IPS DF 6.9 (cell line): ENCODE data around the gene TGFB1.

Source experiments
- DNase-seq: peaks from one replicate; pipeline ENCODE4 v3.0.0-alpha.2; 2013; ENCODE audit warnings: low read depth, low spot score
- H3K27ac ChIP-seq: one replicate; pipeline ENCODE4 v1.5.1; 2013; ENCODE audit warnings: low read length, control low read depth
- H3K27me3 ChIP-seq: 2 replicates; pipeline ENCODE4 v1.6.1; 2013; ENCODE audit warnings: mild to moderate bottlenecking, low read length; ENCODE audit not compliant: control insufficient read depth, insufficient read depth
- H3K36me3 ChIP-seq: 2 replicates; pipeline ENCODE4 v1.6.1; 2013; ENCODE audit warnings: low read length; ENCODE audit not compliant: control insufficient read depth, insufficient read depth
- H3K4me1 ChIP-seq: 2 replicates; pipeline ENCODE4 v1.6.1; 2013; ENCODE audit warnings: low read length; ENCODE audit not compliant: control insufficient read depth, insufficient read depth
- H3K4me3 ChIP-seq: 2 replicates; pipeline ENCODE4 v1.5.1; 2013; ENCODE audit warnings: mild to moderate bottlenecking, low read length
- H3K9me3 ChIP-seq: 2 replicates; pipeline ENCODE4 v1.6.1; 2013; ENCODE audit warnings: low read length, inconsistent platforms; ENCODE audit not compliant: control insufficient read depth, insufficient read depth
- WGBS: extraction: QIAGEN DNeasy Blood & Tissue Kit; methylation state at CpG from one replicate; pipeline ENCODE4 v1.1.7; 2013; ENCODE audit warnings: mixed read lengths, missing lambda C conversion rate; ENCODE audit not compliant: insufficient read length, insufficient coverage; 5-methylcytosine and 5-hydroxymethylcytosine counted together

Gene TGFB1

DNA sequence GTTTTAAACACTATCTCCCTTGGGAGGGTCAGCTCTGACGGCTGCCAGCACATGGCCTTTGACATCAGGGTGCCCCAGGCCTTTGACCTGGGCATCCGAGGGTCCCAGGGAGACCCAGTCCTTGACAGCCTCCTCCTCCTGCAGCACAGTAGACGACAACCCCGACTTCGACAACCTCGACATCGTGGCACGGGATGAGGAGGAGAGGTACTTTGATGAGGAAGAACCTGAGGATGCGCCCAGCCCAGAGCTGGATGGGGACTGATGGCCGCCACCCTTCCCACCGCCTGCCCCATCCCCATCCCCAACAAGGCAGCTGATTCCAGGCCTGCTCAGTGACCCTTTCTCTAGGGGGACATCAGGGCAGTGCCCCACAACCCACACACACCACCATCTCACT lies 31.3 kb downstream of the TGFB1 start:
- WGBS: no CpG with 5 or more reads among the region's 11 CpGs
- no peak overlapping the region for H3K27ac ChIP-seq

GRCh38 chr19:41321600-41322270 lies 32.0 kb downstream of the TGFB1 start:
- Histone ChIP-seq H3K36me3 (peaks cover 9% of the 10 kb centered on the region), H3K4me3 (no peak overlapping the region), H3K27ac (no peak overlapping the region), H3K9me3 (no peaks in the 10 kb centered on the region), H3K4me1 (peaks cover 14% of the 10 kb centered on the region), H3K27me3 (no peaks in the 10 kb centered on the region)
- WGBS: no CpG with 5 or more reads among the region's 10 CpGs
- no peak for DNase-seq

More for the DNA sequence above, 31.3 kb downstream of the TGFB1 start:
- Histone ChIP-seq H3K4me3 (no peak overlapping the region), H3K36me3 (peaks cover 8% of the 10 kb centered on the region), H3K27me3 (no peaks in the 10 kb centered on the region), H3K9me3 (no peaks in the 10 kb centered on the region), H3K4me1 (peaks cover 19% of the 10 kb centered on the region)
- no peak for DNase-seq

- H3K4me3 ChIP-seq: no peak overlapping the region
- H3K27ac ChIP-seq: no peak overlapping the region
- H3K27me3 ChIP-seq: no peaks in the 10 kb centered on the region
- WGBS: no CpG with 5 or more reads among the region's 7 CpGs
- no peak for DNase-seq
- peaks cover 14% of the 10 kb centered on the region for H3K36me3 ChIP-seq
- peaks cover 11% of the 10 kb centered on the region for H3K4me1 ChIP-seq
- H3K9me3 ChIP-seq: no peaks in the 10 kb centered on the region
Observed at GRCh38 chr19:41321204-41321599, 32.5 kb downstream of the TGFB1 start.

- peaks cover 15% of the 10 kb centered on the region for H3K36me3 ChIP-seq
- no peaks in the 10 kb centered on the region for H3K27me3 ChIP-seq
- peaks cover 8% of the 10 kb centered on the region for H3K4me1 ChIP-seq
- no CpG with 5 or more reads among the region's 4 CpGs for WGBS
- no peak overlapping the region for H3K27ac ChIP-seq
- no peak overlapping the region for H3K4me3 ChIP-seq
- no peaks in the 10 kb centered on the region for H3K9me3 ChIP-seq
- no peak for DNase-seq
Observed at GRCh38 chr19:41320568-41320967, 33.2 kb downstream of the TGFB1 start.

DNA sequence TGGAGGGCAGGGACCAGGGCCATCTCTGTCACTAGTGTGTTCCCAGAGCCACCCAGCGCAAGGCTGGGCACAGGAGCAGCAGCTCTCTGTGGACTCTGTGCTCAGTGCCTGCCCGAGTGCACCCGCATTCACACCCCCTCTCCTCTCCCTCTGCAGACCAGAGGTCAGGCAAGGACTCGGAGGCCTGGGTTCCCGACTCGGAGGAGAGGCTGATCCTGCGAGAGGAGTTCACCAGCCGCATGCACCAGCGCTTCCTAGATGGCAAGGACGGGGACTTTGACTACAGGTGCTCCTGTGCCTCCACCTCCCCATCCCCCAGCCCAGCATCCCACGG lies 33.6 kb downstream of the TGFB1 start:
- Histone ChIP-seq H3K4me3 (no peak overlapping the region), H3K27me3 (no peaks in the 10 kb centered on the region), H3K9me3 (no peaks in the 10 kb centered on the region), H3K27ac (no peak overlapping the region), H3K4me1 (peaks cover 8% of the 10 kb centered on the region), H3K36me3 (peaks cover 15% of the 10 kb centered on the region)
- no CpG with 5 or more reads among the region's 11 CpGs for WGBS
- no peak for DNase-seq

- no CpG with 5 or more reads among the region's 20 CpGs for WGBS
- Histone ChIP-seq H3K4me1 (peaks cover 8% of the 10 kb centered on the region), H3K36me3 (peaks cover 15% of the 10 kb centered on the region), H3K4me3 (no peak overlapping the region), H3K27me3 (no peaks in the 10 kb centered on the region), H3K27ac (no peak overlapping the region), H3K9me3 (no peaks in the 10 kb centered on the region)
- DNase-seq: no peak
Observed at GRCh38 chr19:41319500-41320184, 34.1 kb downstream of the TGFB1 start.

DNA sequence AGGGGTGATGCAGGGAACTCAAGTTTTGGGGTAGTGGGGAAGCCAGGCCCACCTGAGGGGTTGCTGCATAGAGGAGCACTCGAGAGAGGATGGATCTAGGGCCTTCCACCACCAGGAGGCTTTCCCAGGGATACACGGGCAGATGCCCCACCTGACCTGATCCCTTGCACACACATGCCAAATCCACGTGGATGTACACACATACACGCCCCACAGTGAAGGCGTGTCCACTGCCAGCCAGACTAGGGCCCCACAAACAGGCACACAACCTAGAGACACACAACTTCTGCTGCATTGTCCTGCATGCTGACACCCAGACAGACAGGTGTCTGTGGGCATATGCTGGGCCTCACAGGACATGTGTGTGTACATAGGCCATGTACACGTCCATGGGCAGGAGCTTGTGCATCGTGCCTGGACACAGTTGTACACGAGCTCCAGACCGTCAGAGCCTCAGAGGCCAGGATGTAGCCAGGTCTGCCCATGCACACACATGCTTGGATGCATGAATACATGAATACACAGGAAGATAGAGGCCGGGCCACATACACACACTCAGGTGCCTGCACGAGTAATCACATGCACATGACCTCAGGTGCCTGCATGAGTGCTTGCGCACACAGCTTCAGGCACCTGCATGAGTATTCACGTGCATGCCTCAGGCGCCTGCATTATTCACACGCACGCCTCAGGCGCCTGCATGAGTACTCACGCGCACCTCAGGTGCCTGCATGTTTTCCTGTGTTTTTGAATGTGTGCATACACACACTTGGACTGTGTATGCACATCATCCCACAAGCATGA lies 34.8 kb downstream of the TGFB1 start:
- Histone ChIP-seq H3K36me3 (peaks cover 15% of the 10 kb centered on the region), H3K4me1 (peaks cover 4% of the 10 kb centered on the region; the same call in 1 of the 2 replicates), H3K27me3 (no peaks in the 10 kb centered on the region), H3K27ac (no peak overlapping the region), H3K9me3 (no peaks in the 10 kb centered on the region), H3K4me3 (no peak overlapping the region)
- no peak for DNase-seq
- no CpG with 5 or more reads among the region's 19 CpGs for WGBS

DNA sequence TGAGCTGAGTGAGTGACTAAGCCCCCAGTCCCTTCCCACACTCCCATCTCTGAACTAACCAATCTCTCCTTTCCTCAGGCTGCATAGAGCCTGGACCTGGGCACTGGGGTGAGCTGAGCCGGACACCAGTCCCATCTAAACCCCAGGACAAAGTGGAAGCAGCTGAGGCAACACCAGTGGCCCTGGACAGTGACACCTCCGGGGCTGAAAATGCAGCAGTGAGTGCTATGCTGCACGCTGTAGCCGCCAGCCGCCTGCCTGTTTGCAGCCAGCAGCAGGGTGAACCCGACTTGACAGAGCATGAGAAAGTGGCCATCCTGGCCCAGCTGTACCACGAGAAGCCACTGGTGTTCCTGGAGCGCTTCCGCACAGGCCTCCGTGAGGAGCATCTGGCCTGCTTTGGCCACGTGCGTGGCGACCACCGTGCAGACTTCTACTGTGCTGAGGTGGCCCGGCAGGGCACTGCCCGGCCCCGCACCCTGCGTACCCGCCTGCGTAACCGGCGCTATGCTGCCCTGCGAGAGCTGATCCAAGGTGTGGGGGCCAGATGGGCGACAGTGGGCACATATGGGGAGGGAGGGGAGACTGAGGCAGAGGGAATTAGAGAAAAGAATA lies 37.3 kb downstream of the TGFB1 start:
- peaks cover 15% of the 10 kb centered on the region for H3K36me3 ChIP-seq
- no peak for DNase-seq
- no peaks in the 10 kb centered on the region for H3K4me1 ChIP-seq
- H3K9me3 ChIP-seq: no peaks in the 10 kb centered on the region
- H3K4me3 ChIP-seq: no peak overlapping the region
- H3K27ac ChIP-seq: no peak overlapping the region
- no CpG with 5 or more reads among the region's 24 CpGs for WGBS
- H3K27me3 ChIP-seq: no peaks in the 10 kb centered on the region

DNA sequence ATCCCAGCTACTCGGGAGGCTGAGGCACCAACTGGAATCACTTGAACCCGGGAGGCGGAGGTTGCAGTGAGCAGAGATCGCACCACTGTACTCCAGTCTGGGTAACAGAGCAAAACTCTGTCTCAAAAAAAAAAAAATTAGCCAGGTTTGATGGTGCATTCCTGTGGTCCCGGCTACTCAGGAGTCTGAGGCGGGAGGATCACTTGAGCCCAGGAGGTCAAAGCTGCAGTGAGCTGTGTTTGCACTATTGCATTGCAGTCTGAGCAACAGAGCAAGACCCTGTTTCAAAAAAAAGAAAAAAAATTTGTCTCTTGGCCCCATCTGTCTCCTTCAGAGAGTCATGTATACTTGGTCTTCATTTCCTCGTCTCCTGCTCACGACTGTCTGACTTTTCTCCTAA lies 42.1 kb downstream of the TGFB1 start:
- Histone ChIP-seq H3K9me3 (no peaks in the 10 kb centered on the region), H3K27ac (no peak overlapping the region), H3K4me1 (0 out of 2 replicates have a peak, but pooled peaks cover 3% of the 10 kb centered on the region), H3K27me3 (no peaks in the 10 kb centered on the region; the same call in 1 of the 2 replicates), H3K36me3 (peaks cover 5% of the 10 kb centered on the region), H3K4me3 (no peak overlapping the region)
- no CpG with 5 or more reads among the region's 8 CpGs for WGBS
- no peak for DNase-seq

DNA sequence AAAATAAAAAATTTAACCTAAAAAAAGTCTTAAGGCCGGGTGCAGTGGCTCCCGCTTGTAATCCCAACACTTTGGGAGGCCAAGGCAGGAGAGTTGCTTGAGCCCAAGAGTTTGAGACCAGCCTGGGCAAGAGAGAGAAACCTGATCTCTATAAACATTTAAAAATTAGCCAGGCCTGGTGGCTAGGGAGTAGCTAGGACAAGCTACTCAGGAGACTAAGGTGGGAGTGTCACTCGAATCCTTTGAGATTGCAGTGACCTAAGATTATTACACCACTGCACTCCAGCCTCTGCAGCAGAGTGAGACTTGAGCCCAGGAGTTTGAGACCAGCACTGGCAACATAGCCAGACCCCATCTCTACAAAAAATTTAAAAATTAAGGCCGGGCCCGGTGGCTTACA lies 42.6 kb downstream of the TGFB1 start:
- WGBS: no CpG with 5 or more reads among the region's 5 CpGs
- H3K27ac ChIP-seq: no peak overlapping the region

More for the DNA sequence above, 42.6 kb downstream of the TGFB1 start:
- Histone ChIP-seq H3K36me3 (peaks cover 5% of the 10 kb centered on the region), H3K27me3 (no peaks in the 10 kb centered on the region; the same call in 1 of the 2 replicates), H3K9me3 (no peaks in the 10 kb centered on the region), H3K4me1 (0 out of 2 replicates have a peak, but pooled peaks cover 3% of the 10 kb centered on the region), H3K4me3 (no peak overlapping the region)
- no peak for DNase-seq
